ENCODE measurements around the gene KIF16B. TPM values are rescaled to one million over a fixed set of nuclear protein-coding genes. Genes with fewer than 3 reads are reported as not detected.

Gene KIF16B
- total RNA-seq, 1 experiment from 2014 or later, result 7.0 TPM

DNA sequence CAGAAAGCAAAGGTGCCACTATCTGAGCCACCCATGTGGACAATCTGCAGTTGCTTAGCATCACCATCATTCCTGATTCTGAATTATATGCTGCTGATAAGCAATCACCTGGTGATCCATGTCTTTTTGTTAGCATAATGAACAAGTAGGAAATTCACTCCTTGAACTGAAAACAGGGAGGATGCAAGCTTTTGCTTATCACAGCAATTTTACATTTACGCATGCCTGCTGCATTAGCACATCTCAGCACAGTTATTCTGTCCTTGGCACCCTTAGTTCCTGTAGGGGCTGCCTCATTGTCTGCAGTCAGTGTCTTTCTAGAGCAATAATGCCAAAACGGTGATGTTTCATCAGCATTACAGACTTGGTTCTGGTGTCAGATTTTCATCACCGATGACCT, 162.6 kb downstream of the KIF16B start:
- TF ChIP-seq SIN3A (IDR thresholded peaks at IDR 0.05; ENCODE audit: low read depth), result no peak
- TF ChIP-seq YY1 (IDR thresholded peaks at IDR 0.05; ENCODE audit: extremely low read depth, insufficient replicate concordance, low read depth, low read length), result no peak
- TF ChIP-seq ZFX (IDR thresholded peaks at IDR 0.05), result no peak
- no peak for TF ChIP-seq POLR2AphosphoS5 (IDR thresholded peaks at IDR 0.05; ENCODE audit: low read depth, low read length)
- no peak for TF ChIP-seq TCF7L2 (IDR thresholded peaks at IDR 0.05; ENCODE audit: borderline replicate concordance, extremely low read depth, insufficient read depth, insufficient read length)
- no peak for TF ChIP-seq CEBPB (IDR thresholded peaks at IDR 0.05; ENCODE audit: low read depth)
- H3K9me3 ChIP-seq (ENCODE audit: control insufficient read depth in 1 of 2, insufficient read depth in 1 of 2, low read depth in 1 of 2, low read length in 2 of 2), result no peaks in the 10 kb centered on the region
- no TSS peak for BruUV-seq (replicated peaks)
- ChIA-PET RAD21 (ENCODE audit: low non-redundant PET in 1 of 2, low total read pairs in 2 of 2, uncharacterized antibody in 2 of 2, unreplicated experiment in 2 of 2) (no interaction called here), POLR2A (no interaction called here), CTCF (no interaction called here)
- H3K4me1 ChIP-seq (ENCODE audit: control insufficient read depth in 1 of 2, insufficient read depth in 2 of 2, low read length in 2 of 2), result no peaks in the 10 kb centered on the region
- H3K79me2 ChIP-seq (ENCODE audit: insufficient read depth, low read length), result no peaks in the 10 kb centered on the region
- ATAC-seq (no peak), DNase-seq (ENCODE audit: low read depth, low spot score) (no peak)
- H3K4me3 ChIP-seq (replicated peaks in 1 of 2; ENCODE audit: low read depth in 1 of 2, low read length in 2 of 2), result no peak overlapping the region
- H3K27ac ChIP-seq (ENCODE audit: low read depth, low read length), result no peak overlapping the region
- H3K9ac ChIP-seq (ENCODE audit: low read length), result no peak overlapping the region
- no peaks in the 10 kb centered on the region for H3K9me2 ChIP-seq (ENCODE audit: insufficient read depth)
- H3K36me3 ChIP-seq (ENCODE audit: control insufficient read depth in 1 of 2, insufficient read depth in 2 of 2, low read length in 2 of 2), result no peaks in the 10 kb centered on the region
- no peaks in the 10 kb centered on the region for H4K20me1 ChIP-seq (ENCODE audit: insufficient read depth)
- no peak overlapping the region for H3K4me2 ChIP-seq (ENCODE audit: low read length)
- no peak overlapping the region for H2AFZ ChIP-seq (ENCODE audit: low read depth, low read length, poor library complexity, severe bottlenecking)
- intact Hi-C loops (cut with micrococcal nuclease), result no loop called here
- H3K27me3 ChIP-seq (ENCODE audit: insufficient read depth, low read length), result no peaks in the 10 kb centered on the region

DNA sequence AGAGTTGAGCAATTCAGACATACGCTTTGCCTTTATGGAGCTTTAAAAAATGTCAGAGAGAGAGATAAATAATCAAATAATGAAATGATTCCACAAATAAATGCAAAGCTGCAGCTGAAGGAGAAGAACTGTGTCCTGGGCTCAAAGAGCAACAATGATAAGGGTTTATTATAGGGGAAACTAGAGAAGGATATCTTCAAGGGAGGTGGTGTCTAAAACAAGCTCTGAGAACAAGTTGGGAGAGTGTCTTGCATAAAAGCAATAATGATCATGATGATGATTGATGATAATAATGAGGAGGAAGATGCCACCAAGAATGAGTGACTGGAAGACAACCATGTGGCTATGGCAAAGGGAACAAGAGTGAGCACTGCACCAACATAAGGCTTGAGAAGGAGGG, 164.3 kb downstream of the KIF16B start:
- POLR2A ChIA-PET, result no interaction called here

More for the DNA sequence above, 164.3 kb downstream of the KIF16B start:
- ATAC-seq, result no peak
- no peaks in the 10 kb centered on the region for H3K36me3 ChIP-seq (ENCODE audit: control insufficient read depth in 1 of 2, insufficient read depth in 2 of 2, low read length in 2 of 2)
- DNase-seq (ENCODE audit: low read depth, low spot score), result no peak
- H3K79me2 ChIP-seq (ENCODE audit: insufficient read depth, low read length), result no peaks in the 10 kb centered on the region
- no peaks in the 10 kb centered on the region for H4K20me1 ChIP-seq (ENCODE audit: insufficient read depth)
- no peaks in the 10 kb centered on the region for H3K27me3 ChIP-seq (ENCODE audit: insufficient read depth, low read length)
- ChIA-PET CTCF (no interaction called here), RAD21 (ENCODE audit: low non-redundant PET in 1 of 2, low total read pairs in 2 of 2, uncharacterized antibody in 2 of 2, unreplicated experiment in 2 of 2) (no interaction called here)
- BruUV-seq (replicated peaks), result no TSS peak
- H3K9me3 ChIP-seq (ENCODE audit: control insufficient read depth in 1 of 2, insufficient read depth in 1 of 2, low read depth in 1 of 2, low read length in 2 of 2), result no peaks in the 10 kb centered on the region
- intact Hi-C loops (cut with micrococcal nuclease), result no loop called here
- H3K9me2 ChIP-seq (ENCODE audit: insufficient read depth), result no peaks in the 10 kb centered on the region
- H3K4me3 ChIP-seq (replicated peaks in 1 of 2; ENCODE audit: low read depth in 1 of 2, low read length in 2 of 2), result no peak overlapping the region
- no peaks in the 10 kb centered on the region for H3K4me1 ChIP-seq (ENCODE audit: control insufficient read depth in 1 of 2, insufficient read depth in 2 of 2, low read length in 2 of 2)
- H2AFZ ChIP-seq (ENCODE audit: low read depth, low read length, poor library complexity, severe bottlenecking), result no peak overlapping the region
- no peak overlapping the region for H3K4me2 ChIP-seq (ENCODE audit: low read length)
- no peak overlapping the region for H3K9ac ChIP-seq (ENCODE audit: low read length)
- no peak overlapping the region for H3K27ac ChIP-seq (ENCODE audit: low read depth, low read length)
- TF ChIP-seq, protein P1, sequence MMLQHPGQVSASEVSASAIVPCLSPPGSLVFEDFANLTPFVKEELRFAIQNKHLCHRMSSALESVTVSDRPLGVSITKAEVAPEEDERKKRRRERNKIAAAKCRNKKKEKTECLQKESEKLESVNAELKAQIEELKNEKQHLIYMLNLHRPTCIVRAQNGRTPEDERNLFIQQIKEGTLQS (IDR thresholded peaks at IDR 0.05), result no peak
- no peak for TF ChIP-seq ZNF274 (IDR thresholded peaks at IDR 0.05; ENCODE audit: low read depth, low read length)
- no peak for TF ChIP-seq TCF7L2 (IDR thresholded peaks at IDR 0.05; ENCODE audit: borderline replicate concordance, extremely low read depth, insufficient read depth, insufficient read length)
- no peak for TF ChIP-seq YY1 (IDR thresholded peaks at IDR 0.05; ENCODE audit: extremely low read depth, insufficient replicate concordance, low read depth, low read length)
